Epithelial cell of umbilical artery (primary cell): ENCODE measurements around the gene OXA1L. TPM values are rescaled to one million over a fixed set of nuclear protein-coding genes. Genes with fewer than 3 reads are reported as not detected.

Experiments
- total RNA-seq: library from RNA; depleted of rRNA; stranded (reverse); fragments of >200 nt; gene quantifications from 2 replicates; pipeline ENCODE4 v1.2.3, GENCODE V29; 2014

Gene OXA1L
- 57.8 and 90.7 TPM in 2 replicates for total RNA-seq

DNA sequence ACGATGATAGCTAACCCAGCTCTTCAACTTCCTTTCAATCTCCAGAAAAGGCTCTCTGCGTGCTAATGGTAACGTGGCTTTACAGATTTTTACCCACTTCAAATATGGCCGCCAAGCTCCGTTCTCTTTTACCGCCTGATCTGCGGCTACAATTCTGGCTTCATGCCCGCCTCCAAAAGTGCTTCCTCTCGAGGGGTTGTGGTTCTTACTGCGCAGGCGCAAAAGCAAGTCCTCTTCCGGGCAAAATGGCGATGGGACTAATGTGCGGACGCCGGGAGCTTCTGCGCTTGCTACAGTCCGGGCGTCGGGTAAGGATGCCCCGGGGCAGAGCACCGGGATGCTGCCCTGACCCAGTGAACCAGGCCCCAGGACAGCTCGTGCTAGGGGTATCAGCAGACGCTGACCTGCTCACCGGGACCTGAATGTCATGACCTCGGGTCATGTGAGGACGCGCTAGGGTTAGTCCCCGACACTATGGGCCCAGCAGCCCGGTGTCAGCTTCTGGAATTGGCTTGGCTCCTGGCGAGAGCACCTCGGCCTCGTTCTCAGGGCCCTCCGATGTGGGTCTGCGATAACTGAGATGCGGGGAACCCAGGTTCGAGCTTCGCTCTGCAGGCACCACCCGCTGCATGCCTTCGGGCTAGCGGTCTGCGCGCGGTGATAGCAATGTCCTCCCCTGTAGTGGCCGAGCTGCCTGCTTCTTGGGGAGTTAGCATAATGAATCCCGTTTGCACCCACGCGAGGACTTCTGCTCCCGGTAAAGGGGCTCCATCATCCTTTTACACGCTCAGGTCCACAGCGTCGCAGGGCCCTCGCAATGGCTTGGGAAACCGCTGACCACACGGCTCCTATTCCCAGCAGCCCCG lies at the start of gene OXA1L:
TSS of gene OXA1L (plus strand) at position 232 of the 866 bp plus-strand sequence. CDS start at position 246, 14 bp downstream.

DNA sequence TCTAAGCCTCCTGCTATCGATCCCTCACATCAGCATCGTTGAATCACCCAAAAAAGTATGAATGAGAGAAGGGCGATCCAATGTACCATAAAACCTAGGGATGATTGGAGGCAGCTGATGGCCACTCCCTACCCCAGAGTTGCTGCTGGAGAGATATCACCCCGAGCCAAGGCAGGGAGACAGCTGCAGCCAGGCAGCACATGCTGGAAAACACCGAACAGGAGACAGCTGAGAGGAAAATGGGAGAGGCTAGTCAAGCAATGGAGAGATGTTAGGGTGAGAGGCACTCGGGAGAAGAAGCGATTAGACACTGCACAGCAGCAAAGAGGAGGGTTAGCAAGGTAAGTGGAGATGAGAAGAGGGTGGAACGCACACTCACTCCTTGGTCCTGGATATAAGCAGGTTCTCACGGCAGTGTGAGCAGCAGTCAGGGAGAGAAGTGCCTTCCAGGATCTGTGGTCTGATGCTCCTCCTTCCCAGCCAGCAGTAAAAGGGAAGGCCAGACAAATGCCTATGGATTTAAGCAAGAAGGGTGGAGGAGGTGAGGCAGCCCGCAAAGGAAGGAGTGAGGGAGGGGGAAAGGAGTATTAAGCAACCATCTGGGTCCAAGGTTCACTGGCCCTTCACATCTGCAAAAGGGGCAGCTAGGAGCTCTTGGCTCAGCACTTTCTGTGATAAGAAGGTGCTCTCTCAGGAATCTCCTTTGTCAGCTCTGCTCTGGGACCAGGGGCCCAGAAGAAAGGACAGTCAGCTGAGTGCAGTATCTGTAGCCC lies 48.6 kb downstream of the OXA1L start, which contains the start of gene SLC7A7:
TSS of gene SLC7A7 (minus strand) at position 495 of the 773 bp plus-strand sequence. CDS start 2,037 bp downstream, outside the sequence.

Other genes starting within 250 kb of the OXA1L start
- gene DAD1, start 177.5 kb upstream of the OXA1L start, total RNA-seq, result 364 and 527 TPM in 2 replicates
- 5.5 and 13.2 TPM in 2 replicates for gene ABHD4, start 168.4 kb upstream of the OXA1L start, total RNA-seq
- gene OR6J1, start 122.3 kb upstream of the OXA1L start, total RNA-seq, result not detected in 2 replicates
- 10.1 and 23.3 TPM in 2 replicates for gene SLC7A7, start 48.7 kb downstream of the OXA1L start, total RNA-seq
- 87.1 and 108 TPM in 2 replicates for gene MRPL52, start 63.2 kb downstream of the OXA1L start, total RNA-seq
- gene MMP14, start 69.9 kb downstream of the OXA1L start, total RNA-seq, result 251 and 265 TPM in 2 replicates
- gene LRP10, start 105.1 kb downstream of the OXA1L start, total RNA-seq, result 37.5 and 40.0 TPM in 2 replicates
- gene REM2, start 116.5 kb downstream of the OXA1L start, total RNA-seq, result under 0.01 TPM in 1 of 2 replicates, not detected in the other
- 53.6 and 188 TPM in 2 replicates for gene RBM23, start 152.5 kb downstream of the OXA1L start, total RNA-seq
- gene PRMT5, start 162.7 kb downstream of the OXA1L start, total RNA-seq, result 61.9 and 88.7 TPM in 2 replicates
- 56.8 and 67.9 TPM in 2 replicates for gene HAUS4, start 190.4 kb downstream of the OXA1L start, total RNA-seq
- gene AJUBA, start 215.9 kb downstream of the OXA1L start, total RNA-seq, result 53.6 and 89.1 TPM in 2 replicates
- gene C14orf93, start 243.5 kb downstream of the OXA1L start, total RNA-seq, result 4.5 and 5.6 TPM in 2 replicates